ENCODE measurements around the gene BICDL1. TPM values are rescaled to one million over a fixed set of nuclear protein-coding genes. Genes with fewer than 3 reads are reported as not detected.

The BICDL1 gene
- total RNA-seq (2014; rRNA removed; shearing (Covaris generic)) (not detected in 2 replicates), polyA plus RNA-seq (2016; fragmentation: Nextera tagmentation; extraction: Ambion mirVana) (not detected in 2 replicates)

- no peak within 1 kb of the TSS for H3K27ac ChIP-seq
- no peak for TF ChIP-seq EZH2 (IDR thresholded peaks at IDR 0.05; ENCODE audit: insufficient read depth, poor library complexity, severe bottlenecking)
- TF ChIP-seq EZH2phosphoT487 (IDR thresholded peaks at IDR 0.05; ENCODE audit: insufficient read depth, low read depth) = no peak
- H3F3A ChIP-seq (ENCODE audit: insufficient read depth) = 0 out of 2 replicates have a peak, but pooled peaks cover 7% of the 10 kb centered on the region
- H3K4me3 ChIP-seq = peak within 1 kb of the TSS; percentile 69
- H3K9me2 ChIP-seq (ENCODE audit: insufficient read depth) = no peaks in the 10 kb centered on the region
- H4K20me1 ChIP-seq (ENCODE audit: insufficient read depth) = no peaks in the 10 kb centered on the region
- H2AFZ ChIP-seq = peak within 1 kb of the TSS; percentile 50
- no peaks in the 10 kb centered on the region for H3K36me3 ChIP-seq (ENCODE audit: low read depth)
- no peaks in the 10 kb centered on the region for H3K4me1 ChIP-seq (ENCODE audit: insufficient read depth)
- H3K4me2 ChIP-seq (ENCODE audit: unreplicated experiment) = peak within 1 kb of the TSS; percentile 58
- no peaks in the 10 kb centered on the region for H3K9me3 ChIP-seq (ENCODE audit: low read depth)
- peak; percentile 66 for DNase-seq
- no peak within 1 kb of the TSS for H3K9ac ChIP-seq
- 3 to 4% methylated on average over 45 to 84 of the region's 94 CpGs for whole genome bisulfite sequencing, 2 experiments (ENCODE audit: low coverage in 1 of 2, low lambda C conversion rate in 2 of 2, missing lambda C conversion rate in 2 of 2)
- peaks cover 60% of the 10 kb centered on the region for H3K27me3 ChIP-seq (replicated peaks; ENCODE audit: insufficient read depth)
- in situ Hi-C loops (cut with MboI) = no loop called here
- no peaks in the 10 kb centered on the region for H3K79me2 ChIP-seq (ENCODE audit: insufficient read depth)
These were observed at the start of gene BICDL1 for GRCh38 chr12:119988472-119989360. Gene BICDL1 (plus strand): TSS chr12:119989236. CDS start chr12:119989869, 633 bp downstream.

DNA sequence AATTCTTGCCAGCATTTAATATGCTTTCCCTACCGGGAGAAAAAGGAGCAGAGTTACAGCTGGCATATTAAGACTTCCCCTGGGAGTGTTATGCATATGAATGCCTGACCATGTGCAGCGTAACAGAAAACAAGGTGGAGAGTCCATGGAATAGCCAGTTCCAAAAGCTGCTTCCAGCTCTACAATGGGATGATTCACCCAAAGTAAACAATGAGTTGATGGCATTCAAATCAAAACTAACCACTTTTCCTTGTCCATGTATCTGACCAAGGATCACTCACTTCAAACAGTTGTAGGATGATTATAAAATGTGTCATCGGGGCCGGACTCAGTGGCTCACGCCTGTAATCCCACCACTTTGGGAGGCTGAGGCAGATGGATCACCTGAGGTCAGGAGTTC lies 48.1 kb upstream of the BICDL1 start:
- H3K4me3 ChIP-seq = no peak overlapping the region
- no peak overlapping the region for H2AFZ ChIP-seq
- no peaks in the 10 kb centered on the region for H3K79me2 ChIP-seq (ENCODE audit: insufficient read depth)
- H3K27me3 ChIP-seq (replicated peaks; ENCODE audit: insufficient read depth) = no peaks in the 10 kb centered on the region; the same call in 1 of the 2 replicates
- TF ChIP-seq EZH2 (IDR thresholded peaks at IDR 0.05; ENCODE audit: insufficient read depth, poor library complexity, severe bottlenecking) = no peak
- no peak for TF ChIP-seq EZH2phosphoT487 (IDR thresholded peaks at IDR 0.05; ENCODE audit: insufficient read depth, low read depth)
- in situ Hi-C loops (cut with MboI) = no loop called here
- no peaks in the 10 kb centered on the region for H3K36me3 ChIP-seq (ENCODE audit: low read depth)
- no peak overlapping the region for H3K4me2 ChIP-seq (ENCODE audit: unreplicated experiment)
- DNase-seq = peak; percentile 65
- 3 to 5% methylated on average over 5 of the region's 5 CpGs for WGBS, 2 experiments (ENCODE audit: low coverage in 1 of 2, low lambda C conversion rate in 2 of 2, missing lambda C conversion rate in 2 of 2)
- H4K20me1 ChIP-seq (ENCODE audit: insufficient read depth) = no peaks in the 10 kb centered on the region
- no peak overlapping the region for H3K27ac ChIP-seq
- no peaks in the 10 kb centered on the region for H3F3A ChIP-seq (ENCODE audit: insufficient read depth)
- no peaks in the 10 kb centered on the region for H3K4me1 ChIP-seq (ENCODE audit: insufficient read depth)
- H3K9me2 ChIP-seq (ENCODE audit: insufficient read depth) = no peaks in the 10 kb centered on the region
- H3K9me3 ChIP-seq (ENCODE audit: low read depth) = no peaks in the 10 kb centered on the region
- no peak overlapping the region for H3K9ac ChIP-seq

DNA sequence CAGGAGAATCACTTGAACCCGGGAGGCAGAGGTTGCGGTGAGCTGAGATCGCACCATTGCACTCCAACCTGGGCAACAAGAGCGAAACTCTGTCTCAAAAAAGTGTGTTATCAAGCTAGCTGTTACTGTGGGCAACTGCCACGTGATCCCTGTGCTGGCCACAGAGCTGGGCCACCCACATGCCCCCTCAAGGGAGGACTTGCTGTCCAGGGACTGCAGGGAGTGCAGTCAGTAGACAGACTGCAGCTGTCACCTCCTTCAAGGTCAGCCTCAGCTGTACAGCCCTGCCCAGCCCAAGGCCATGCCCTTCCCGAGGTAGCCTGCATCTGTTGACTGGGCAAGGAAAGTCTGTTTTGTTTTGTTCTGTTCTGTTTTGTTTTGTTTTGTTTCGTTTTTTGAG lies 46.6 kb upstream of the BICDL1 start:
- WGBS, 2 experiments (ENCODE audit: low coverage in 1 of 2, low lambda C conversion rate in 2 of 2, missing lambda C conversion rate in 2 of 2) = 56 to 63% methylated on average over 7 of the region's 7 CpGs
- no peak overlapping the region for H3K4me2 ChIP-seq (ENCODE audit: unreplicated experiment)
- no peaks in the 10 kb centered on the region for H3K27me3 ChIP-seq (replicated peaks; ENCODE audit: insufficient read depth)
- in situ Hi-C loops (cut with MboI) = no loop called here
- TF ChIP-seq EZH2phosphoT487 (IDR thresholded peaks at IDR 0.05; ENCODE audit: insufficient read depth, low read depth) (no peak), EZH2 (IDR thresholded peaks at IDR 0.05; ENCODE audit: insufficient read depth, poor library complexity, severe bottlenecking) (no peak)
- H4K20me1 ChIP-seq (ENCODE audit: insufficient read depth) = no peaks in the 10 kb centered on the region
- no peaks in the 10 kb centered on the region for H3K9me2 ChIP-seq (ENCODE audit: insufficient read depth)
- H3K9ac ChIP-seq = no peak overlapping the region
- no peaks in the 10 kb centered on the region for H3K9me3 ChIP-seq (ENCODE audit: low read depth)
- H3F3A ChIP-seq (ENCODE audit: insufficient read depth) = no peaks in the 10 kb centered on the region
- no peak overlapping the region for H3K4me3 ChIP-seq
- H3K27ac ChIP-seq = no peak overlapping the region
- H2AFZ ChIP-seq = no peak overlapping the region
- no peaks in the 10 kb centered on the region for H3K36me3 ChIP-seq (ENCODE audit: low read depth)
- H3K4me1 ChIP-seq (ENCODE audit: insufficient read depth) = no peaks in the 10 kb centered on the region
- no peak for DNase-seq
- H3K79me2 ChIP-seq (ENCODE audit: insufficient read depth) = no peaks in the 10 kb centered on the region

- Histone ChIP-seq H3K79me2 (ENCODE audit: insufficient read depth) (no peaks in the 10 kb centered on the region), H3K4me3 (no peak overlapping the region), H3K27me3 (replicated peaks; ENCODE audit: insufficient read depth) (no peaks in the 10 kb centered on the region; the same call in 1 of the 2 replicates), H2AFZ (no peak overlapping the region), H3K9ac (no peak overlapping the region), H4K20me1 (ENCODE audit: insufficient read depth) (no peaks in the 10 kb centered on the region), H3K27ac (no peak overlapping the region), H3K4me2 (ENCODE audit: unreplicated experiment) (no peak overlapping the region), H3K9me3 (ENCODE audit: low read depth) (no peaks in the 10 kb centered on the region), H3K4me1 (ENCODE audit: insufficient read depth) (no peaks in the 10 kb centered on the region), H3K9me2 (ENCODE audit: insufficient read depth) (no peaks in the 10 kb centered on the region), H3K36me3 (ENCODE audit: low read depth) (no peaks in the 10 kb centered on the region), H3F3A (ENCODE audit: insufficient read depth) (no peaks in the 10 kb centered on the region)
- no peak for TF ChIP-seq EZH2phosphoT487 (IDR thresholded peaks at IDR 0.05; ENCODE audit: insufficient read depth, low read depth)
- no peak for TF ChIP-seq EZH2 (IDR thresholded peaks at IDR 0.05; ENCODE audit: insufficient read depth, poor library complexity, severe bottlenecking)
- no peak for DNase-seq
- 76 to 77% methylated on average over 6 of the region's 6 CpGs for WGBS, 2 experiments (ENCODE audit: low coverage in 1 of 2, low lambda C conversion rate in 2 of 2, missing lambda C conversion rate in 2 of 2)
- in situ Hi-C loops (cut with MboI) = no loop called here
These were observed 42.8 kb upstream of the BICDL1 start for GRCh38 chr12:119946213-119946612.

Data from GM23248 (cell line).